ENCODE data around the gene PTPRM. TPM values are rescaled to one million over a fixed set of nuclear protein-coding genes. Genes with fewer than 3 reads are reported as not detected.
A peak's percentile ranks its signal among the peaks of the same experiment; 100 is the strongest.

PTPRM gene
- total RNA-seq, 1 donor from 2014 or later: 63.2 TPM

- no peak for DNase-seq (ENCODE audit: low read depth)
- TF ChIP-seq, protein P1, sequence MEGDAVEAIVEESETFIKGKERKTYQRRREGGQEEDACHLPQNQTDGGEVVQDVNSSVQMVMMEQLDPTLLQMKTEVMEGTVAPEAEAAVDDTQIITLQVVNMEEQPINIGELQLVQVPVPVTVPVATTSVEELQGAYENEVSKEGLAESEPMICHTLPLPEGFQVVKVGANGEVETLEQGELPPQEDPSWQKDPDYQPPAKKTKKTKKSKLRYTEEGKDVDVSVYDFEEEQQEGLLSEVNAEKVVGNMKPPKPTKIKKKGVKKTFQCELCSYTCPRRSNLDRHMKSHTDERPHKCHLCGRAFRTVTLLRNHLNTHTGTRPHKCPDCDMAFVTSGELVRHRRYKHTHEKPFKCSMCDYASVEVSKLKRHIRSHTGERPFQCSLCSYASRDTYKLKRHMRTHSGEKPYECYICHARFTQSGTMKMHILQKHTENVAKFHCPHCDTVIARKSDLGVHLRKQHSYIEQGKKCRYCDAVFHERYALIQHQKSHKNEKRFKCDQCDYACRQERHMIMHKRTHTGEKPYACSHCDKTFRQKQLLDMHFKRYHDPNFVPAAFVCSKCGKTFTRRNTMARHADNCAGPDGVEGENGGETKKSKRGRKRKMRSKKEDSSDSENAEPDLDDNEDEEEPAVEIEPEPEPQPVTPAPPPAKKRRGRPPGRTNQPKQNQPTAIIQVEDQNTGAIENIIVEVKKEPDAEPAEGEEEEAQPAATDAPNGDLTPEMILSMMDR (conservative IDR thresholded peaks at IDR 0.05; ENCODE audit: low read depth, low read length): peak; percentile 6
- no peak overlapping the region for H3K4me3 ChIP-seq (ENCODE audit: low read depth, low read length)
Measured at GRCh38 chr18:7723558-7723957, 156.4 kb downstream of the PTPRM start.

GRCh38 chr18:7725473-7725872 lies 158.4 kb downstream of the PTPRM start:
- H3K4me3 ChIP-seq (ENCODE audit: low read depth, low read length): no peak overlapping the region
- DNase-seq (ENCODE audit: low read depth): no peak
- TF ChIP-seq, protein P1 (conservative IDR thresholded peaks at IDR 0.05; ENCODE audit: low read depth, low read length): no peak

- DNase-seq (ENCODE audit: low read depth): no peak
- no peak overlapping the region for H3K4me3 ChIP-seq (ENCODE audit: low read depth, low read length)
- TF ChIP-seq, protein P1 (conservative IDR thresholded peaks at IDR 0.05; ENCODE audit: low read depth, low read length): no peak
Measured at GRCh38 chr18:7725897-7726296, 158.8 kb downstream of the PTPRM start.

DNA sequence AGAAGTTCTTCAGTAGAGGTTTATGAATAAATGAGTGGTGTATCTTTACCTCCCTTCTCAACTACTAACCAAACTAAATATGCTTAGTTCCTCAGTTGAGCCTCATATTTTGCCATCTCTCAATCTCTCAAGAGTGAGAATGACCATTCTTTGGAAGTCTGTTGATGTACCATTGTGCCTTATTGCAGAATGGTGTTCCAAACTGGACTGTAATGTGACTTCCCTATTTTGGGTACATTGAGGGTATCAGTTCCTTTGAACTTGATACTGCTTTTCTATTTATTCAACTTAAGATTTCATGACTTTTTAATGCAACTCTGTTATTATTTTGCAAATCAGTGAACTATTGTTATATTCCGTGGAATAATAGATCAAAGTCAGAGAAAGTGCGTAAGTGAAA lies 159.4 kb downstream of the PTPRM start:
- DNase-seq (ENCODE audit: low read depth): no peak
- no peak overlapping the region for H3K4me3 ChIP-seq (ENCODE audit: low read depth, low read length)
- TF ChIP-seq, protein P1 (conservative IDR thresholded peaks at IDR 0.05; ENCODE audit: low read depth, low read length): no peak

GRCh38 chr18:7727361-7728076 lies 160.4 kb downstream of the PTPRM start:
- DNase-seq (ENCODE audit: low read depth): no peak
- H3K4me3 ChIP-seq (ENCODE audit: low read depth, low read length): no peak overlapping the region
- TF ChIP-seq, protein P1 (conservative IDR thresholded peaks at IDR 0.05; ENCODE audit: low read depth, low read length): no peak

GRCh38 chr18:7728297-7728696 lies 161.2 kb downstream of the PTPRM start:
- TF ChIP-seq, protein P1 (conservative IDR thresholded peaks at IDR 0.05; ENCODE audit: low read depth, low read length): no peak
- H3K4me3 ChIP-seq (ENCODE audit: low read depth, low read length): no peak overlapping the region
- no peak for DNase-seq (ENCODE audit: low read depth)

DNA sequence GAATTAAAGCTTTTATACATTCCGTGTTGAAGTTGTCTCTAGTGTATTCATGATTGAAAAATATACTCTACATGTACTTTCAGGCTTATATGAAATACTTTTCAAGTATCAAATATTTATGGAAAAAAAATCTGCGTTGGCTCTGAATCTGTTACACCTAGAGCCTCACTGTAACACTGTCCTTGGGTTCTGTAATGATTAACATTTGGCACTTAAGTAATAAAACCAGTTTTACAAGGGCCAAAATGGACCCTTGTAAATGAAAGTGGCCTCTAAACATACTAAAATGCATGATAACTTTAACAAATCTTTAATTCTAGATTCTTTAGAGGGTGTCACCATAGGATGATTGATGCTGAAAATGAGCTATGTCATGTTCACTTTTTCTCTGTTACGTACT lies 162.8 kb downstream of the PTPRM start:
- no peak overlapping the region for H3K4me3 ChIP-seq (ENCODE audit: low read depth, low read length)
- TF ChIP-seq, protein P1 (conservative IDR thresholded peaks at IDR 0.05; ENCODE audit: low read depth, low read length): no peak
- DNase-seq (ENCODE audit: low read depth): no peak
